ENCODE data around the gene RHBDF1. TPM values are rescaled to one million over a fixed set of nuclear protein-coding genes. Genes with fewer than 3 reads are reported as not detected.

Gene RHBDF1
- total and polyA plus RNA-seq, 9 of the 15 experiments (the other 6 are each of a cell fraction or from before 2014, with no cell fraction given) = 1.0 to 8.2 (median 4.2) TPM

DNA sequence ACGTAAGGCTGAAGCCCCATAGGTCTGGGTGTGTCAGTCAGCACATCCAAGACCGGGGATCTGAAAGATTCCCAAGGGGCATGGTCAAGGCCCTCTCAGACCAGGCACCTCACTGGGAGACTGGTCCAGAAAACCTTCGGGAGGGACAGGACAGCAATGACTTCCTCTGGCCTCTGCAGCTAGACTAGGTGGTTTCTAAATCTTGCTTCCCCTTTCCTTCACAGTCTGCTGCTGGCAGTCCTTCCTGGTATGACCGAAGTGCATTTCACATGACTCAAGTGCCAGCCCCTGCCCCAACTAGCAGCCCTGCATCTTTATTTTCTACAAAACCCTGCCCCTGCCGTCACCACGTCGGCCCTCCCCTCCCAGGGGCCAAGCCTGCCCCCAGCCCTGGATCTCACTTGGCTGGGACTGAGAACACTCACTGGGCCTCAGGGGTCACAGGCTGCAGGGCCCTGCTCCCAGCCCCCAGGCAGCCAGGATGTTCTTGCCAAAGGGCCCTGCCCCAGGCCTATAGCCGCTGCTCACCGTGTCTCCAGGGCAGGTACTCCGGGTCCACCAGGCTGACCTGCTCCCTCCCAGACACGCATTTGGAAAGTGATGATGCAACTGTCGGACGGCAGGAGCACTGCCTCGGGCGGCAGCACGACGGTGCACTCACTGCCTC lies 37.3 kb downstream of the RHBDF1 start:
- Histone ChIP-seq H3K27me3 (ENCODE audit: control insufficient read depth in 2 of 2, insufficient read depth in 2 of 2, low read length in 2 of 2) (no peaks in the 10 kb centered on the region), H3K36me3 (ENCODE audit: control insufficient read depth, insufficient read depth, low read length) (peaks cover 36% of the 10 kb centered on the region), H3K4me2 (ENCODE audit: insufficient read depth, low read length) (no peak overlapping the region), H4K20me1 (replicated peaks; ENCODE audit: control insufficient read depth, insufficient read depth, low read length) (peaks cover 4% of the 10 kb centered on the region; the same call in 1 of the 2 replicates), H3K27ac (ENCODE audit: extremely low read depth, low read depth, low read length) (no peak overlapping the region), H3K79me2 (ENCODE audit: control insufficient read depth, insufficient read depth, low read length) (no peaks in the 10 kb centered on the region), H2AFZ (ENCODE audit: low read depth, low read length) (no peak overlapping the region), H3K9ac (ENCODE audit: insufficient read depth in 1 of 2, low read depth in 2 of 2, low read length in 2 of 2) (peak overlapping the region in 1 of 2 experiments; percentile 69; a peak in 2 of 4 replicates), H3K9me1 (ENCODE audit: control insufficient read depth, insufficient read depth, low read length) (no peaks in the 10 kb centered on the region), H3K4me3 (no peak overlapping the region), H3K4me1 (replicated peaks in 1 of 2; ENCODE audit: control insufficient read depth in 2 of 2, insufficient read depth in 2 of 2, low read length in 2 of 2) (peaks cover 0 to 38% of the 10 kb centered on the region in 2 experiments; a peak in 4 of 5 replicates), H3K9me3 (replicated peaks; ENCODE audit: control insufficient read depth, insufficient read depth, low read depth, low read length) (no peaks in the 10 kb centered on the region)
- ChIA-PET CTCF (ENCODE audit: low intra/inter-chr PET ratio) (no interaction called here), POLR2A (interaction anchor here (0.6 to 1.2 kb wide), 2 partner anchors 11 to 43 kb away, joined by 3 to 5 read pairs; no protein-coding TSS in a partner anchor)
- TF ChIP-seq FOXA1 (IDR thresholded peaks at IDR 0.05; ENCODE audit: borderline replicate concordance) (no peak), CEBPG (CRISPR knock-in tag; IDR thresholded peaks at IDR 0.05) (peak; percentile 74; the same call in 1 of the 2 replicates), CEBPG (tag; conservative IDR thresholded peaks at IDR 0.05 in 1 of 2, IDR thresholded peaks at IDR 0.05 in 1 of 2) (no peak), SUPT5H (IDR thresholded peaks at IDR 0.05) (0 out of 2 replicates have a peak, but pooled peaks have one; percentile 18), POLR3G (IDR thresholded peaks at IDR 0.05; ENCODE audit: extremely low read depth, insufficient read length, insufficient replicate concordance) (no peak), MBD2 (IDR thresholded peaks at IDR 0.05; ENCODE audit: borderline replicate concordance, low read depth) (no peak), ZNF121 (CRISPR knock-in tag; conservative IDR thresholded peaks at IDR 0.05) (peak; percentile 30; the same call in 1 of the 2 replicates), CEBPB (tag; IDR thresholded peaks at IDR 0.05) (peak; percentile 46; the same call in 1 of the 2 replicates)
- TF ChIP-seq, protein P1, sequence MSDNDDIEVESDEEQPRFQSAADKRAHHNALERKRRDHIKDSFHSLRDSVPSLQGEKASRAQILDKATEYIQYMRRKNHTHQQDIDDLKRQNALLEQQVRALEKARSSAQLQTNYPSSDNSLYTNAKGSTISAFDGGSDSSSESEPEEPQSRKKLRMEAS (CRISPR knock-in tag; IDR thresholded peaks at IDR 0.05) = 0 out of 2 replicates have a peak, but pooled peaks have one; percentile 15
- TF ChIP-seq, protein P2, sequence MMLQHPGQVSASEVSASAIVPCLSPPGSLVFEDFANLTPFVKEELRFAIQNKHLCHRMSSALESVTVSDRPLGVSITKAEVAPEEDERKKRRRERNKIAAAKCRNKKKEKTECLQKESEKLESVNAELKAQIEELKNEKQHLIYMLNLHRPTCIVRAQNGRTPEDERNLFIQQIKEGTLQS (IDR thresholded peaks at IDR 0.05) = peak; percentile 75
- TF ChIP-seq, protein P2 (CRISPR knock-in tag; conservative IDR thresholded peaks at IDR 0.05) = no peak
- intact Hi-C loops (cut with micrococcal nuclease) (no loop called here), in situ Hi-C loops (cut with MboI) (no loop called here)
- DNase-seq (ENCODE audit: extremely low read depth in 1 of 4, low spot score in 3 of 4) = no peak
- no TSS peak for BruUV-seq (replicated peaks)
- no peak for FAIRE-seq
- 82% methylated on average over 16 of the region's 17 CpGs for WGBS (ENCODE audit: insufficient coverage, low coverage, missing lambda C conversion rate)
- ATAC-seq = peak; percentile 16
